Activated CD4-positive, CD25-positive, alpha-beta regulatory T cell treated with anti-CD3 and anti-CD28 coated beads, Interleukin-2, amount 50 U/mL, for 24 hours (primary cell): ENCODE data around the gene APLP1.
"Not testable (repeated sequence)": the region's sequence is repeated elsewhere in the genome, so short reads cannot be mapped to it uniquely, and the experiment has no call there.

Source experiments
- ATAC-seq, 2 donors: fragments of 150-1000 bp; cut with Tn5 transposase; one replicate each; pipeline ENCODE4 v1.10.0; 2021; ENCODE audit warnings: mild to moderate bottlenecking in 1 of 2, moderate library complexity in 1 of 2

Gene APLP1

DNA sequence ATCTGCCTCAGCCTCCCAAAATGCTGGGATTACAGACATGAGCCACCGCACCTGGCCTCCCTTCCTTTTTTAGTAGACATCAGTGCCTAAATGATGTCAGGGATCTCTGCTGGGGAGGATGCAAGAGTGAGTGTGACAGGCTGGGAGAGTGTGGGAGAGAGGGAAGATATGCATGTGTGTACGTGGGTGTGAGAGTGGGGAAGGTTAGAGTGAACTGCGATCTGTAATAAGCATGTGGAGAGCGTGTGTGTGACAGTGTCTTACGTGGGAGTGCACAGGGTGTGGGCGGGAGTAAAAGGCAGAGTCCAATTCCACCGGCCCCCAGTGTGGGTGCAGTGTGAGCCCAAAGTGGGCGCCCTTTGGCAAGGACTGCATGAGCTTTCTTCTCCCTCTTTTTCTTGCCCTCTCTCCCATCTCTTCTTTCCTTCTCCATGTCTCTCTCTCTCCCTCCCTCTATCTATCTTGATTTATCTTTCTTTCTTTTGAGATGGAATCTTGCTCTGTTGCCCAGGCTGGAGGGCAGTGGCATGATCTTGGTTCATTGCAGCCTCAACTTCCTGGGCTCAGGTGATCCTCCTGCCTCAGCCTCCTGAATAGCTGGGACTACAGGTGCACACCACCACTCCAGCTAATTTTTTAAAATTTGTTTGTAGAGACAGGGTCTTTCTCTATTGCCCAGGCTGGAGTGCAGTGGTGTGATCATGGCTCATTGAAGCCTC lies 15.2 kb upstream of the APLP1 start:
- ATAC-seq = no peak

DNA sequence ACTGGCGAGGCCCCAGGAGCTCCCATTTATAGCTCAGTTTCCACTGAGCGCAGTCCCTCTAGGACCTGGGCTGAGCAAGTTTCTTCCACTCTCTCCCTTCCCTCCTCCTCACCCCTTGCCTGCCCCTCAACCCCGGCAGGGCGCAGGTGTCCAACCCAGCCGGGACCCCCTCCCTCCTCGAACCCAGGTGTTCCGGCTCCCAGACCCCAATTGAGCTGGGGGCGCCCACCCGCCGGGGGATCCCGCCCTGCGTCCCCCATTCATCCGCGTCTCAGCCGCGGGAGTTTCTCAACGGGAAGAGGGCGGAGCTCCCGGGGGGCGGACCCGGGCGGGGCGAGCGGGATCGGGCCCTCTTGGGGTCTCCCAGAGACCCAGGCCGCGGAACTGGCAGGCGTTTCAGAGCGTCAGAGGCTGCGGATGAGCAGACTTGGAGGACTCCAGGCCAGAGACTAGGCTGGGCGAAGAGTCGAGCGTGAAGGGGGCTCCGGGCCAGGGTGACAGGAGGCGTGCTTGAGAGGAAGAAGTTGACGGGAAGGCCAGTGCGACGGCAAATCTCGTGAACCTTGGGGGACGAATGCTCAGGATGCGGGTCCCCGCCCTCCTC lies 11.7 kb upstream of the APLP1 start, which contains the start of gene KIRREL2:
Gene KIRREL2, plus strand, starts transcription at position 366 of the 604 bp plus-strand sequence. Its CDS starts 209 bp downstream, at position 575.
- ATAC-seq = peak; percentile 37 to 46

DNA sequence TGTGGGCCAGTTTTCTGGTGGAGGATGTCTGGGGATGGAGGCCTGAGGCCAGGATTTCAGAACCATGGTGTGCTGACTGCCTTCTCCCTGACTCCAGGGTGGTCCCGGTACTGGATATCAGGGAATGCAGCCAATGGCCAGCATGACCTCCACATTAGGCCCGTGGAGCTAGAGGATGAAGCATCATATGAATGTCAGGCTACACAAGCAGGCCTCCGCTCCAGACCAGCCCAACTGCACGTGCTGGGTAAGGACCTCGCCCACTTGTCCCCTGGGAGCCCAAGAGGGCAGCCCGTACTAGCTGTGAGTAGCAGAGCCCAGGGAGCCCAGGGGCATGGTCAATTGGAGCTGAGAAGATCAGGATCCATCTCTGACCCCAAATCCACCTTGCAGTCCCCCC lies 10.1 kb upstream of the APLP1 start:
- no peak for ATAC-seq

DNA sequence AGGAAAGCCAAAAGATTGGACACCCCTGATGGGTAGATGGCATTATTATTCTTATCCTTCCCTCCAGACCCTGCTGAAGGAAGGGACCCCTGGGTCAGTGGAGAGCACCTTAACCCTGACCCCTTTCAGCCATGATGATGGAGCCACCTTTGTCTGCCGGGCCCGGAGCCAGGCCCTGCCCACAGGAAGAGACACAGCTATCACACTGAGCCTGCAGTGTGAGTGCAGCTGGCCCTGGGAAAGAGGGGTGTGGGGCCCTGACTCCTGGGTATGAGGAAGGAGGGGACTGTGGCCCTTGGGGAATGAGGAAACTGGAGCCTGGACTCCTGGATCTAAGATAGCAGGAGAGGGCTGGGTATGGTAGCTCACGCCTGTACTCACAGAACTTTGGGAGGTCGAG lies 9.0 kb upstream of the APLP1 start:
- ATAC-seq = no peak

DNA sequence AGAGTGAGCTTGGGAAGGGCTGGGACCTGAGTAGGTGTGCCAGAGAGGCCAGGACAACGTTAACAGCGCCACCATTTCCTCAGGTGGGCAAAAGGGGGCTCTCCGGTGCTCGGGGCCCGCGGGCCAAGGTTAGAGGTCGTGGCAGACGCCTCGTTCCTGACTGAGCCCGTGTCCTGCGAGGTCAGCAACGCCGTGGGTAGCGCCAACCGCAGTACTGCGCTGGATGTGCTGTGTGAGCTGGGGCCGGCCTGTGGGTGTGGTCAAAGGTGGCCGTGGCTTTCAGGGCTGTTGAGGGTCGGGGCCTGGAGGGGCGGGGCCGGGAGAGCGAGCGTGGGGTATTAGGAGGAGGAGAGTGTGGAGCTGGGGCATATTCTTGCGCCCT lies 7.9 kb upstream of the APLP1 start:
- no peak for ATAC-seq

DNA sequence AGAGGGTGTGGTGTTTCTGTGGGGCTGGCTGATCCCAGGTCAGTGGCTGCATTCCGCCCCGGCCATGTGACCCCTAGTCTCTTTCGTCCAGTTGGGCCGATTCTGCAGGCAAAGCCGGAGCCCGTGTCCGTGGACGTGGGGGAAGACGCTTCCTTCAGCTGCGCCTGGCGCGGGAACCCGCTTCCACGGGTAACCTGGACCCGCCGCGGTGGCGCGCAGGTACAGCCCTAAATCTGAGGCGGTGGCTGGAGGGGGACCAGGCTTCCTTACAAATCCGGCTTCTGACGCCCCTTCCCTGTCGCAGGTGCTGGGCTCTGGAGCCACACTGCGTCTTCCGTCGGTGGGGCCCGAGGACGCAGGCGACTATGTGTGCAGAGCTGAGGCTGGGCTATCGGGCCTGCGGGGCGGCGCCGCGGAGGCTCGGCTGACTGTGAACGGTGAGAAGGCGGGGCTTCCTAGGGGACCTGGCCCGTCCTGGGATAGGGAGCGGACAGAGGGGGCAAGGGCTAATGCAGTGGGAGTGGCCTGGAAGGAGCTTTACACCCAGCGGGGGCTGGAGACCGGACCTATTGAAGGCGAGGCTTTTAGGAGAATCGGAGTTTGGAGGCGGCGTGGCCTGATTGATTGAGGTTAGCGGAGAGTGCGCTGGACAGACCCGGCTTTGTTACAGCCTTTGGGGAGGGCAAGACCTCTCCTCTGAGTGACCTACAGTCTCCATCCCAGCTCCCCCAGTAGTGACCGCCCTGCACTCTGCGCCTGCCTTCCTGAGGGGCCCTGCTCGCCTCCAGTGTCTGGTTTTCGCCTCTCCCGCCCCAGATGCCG lies 7.3 kb upstream of the APLP1 start:
- ATAC-seq = peak in 1 of 2 donors; percentile 36

DNA sequence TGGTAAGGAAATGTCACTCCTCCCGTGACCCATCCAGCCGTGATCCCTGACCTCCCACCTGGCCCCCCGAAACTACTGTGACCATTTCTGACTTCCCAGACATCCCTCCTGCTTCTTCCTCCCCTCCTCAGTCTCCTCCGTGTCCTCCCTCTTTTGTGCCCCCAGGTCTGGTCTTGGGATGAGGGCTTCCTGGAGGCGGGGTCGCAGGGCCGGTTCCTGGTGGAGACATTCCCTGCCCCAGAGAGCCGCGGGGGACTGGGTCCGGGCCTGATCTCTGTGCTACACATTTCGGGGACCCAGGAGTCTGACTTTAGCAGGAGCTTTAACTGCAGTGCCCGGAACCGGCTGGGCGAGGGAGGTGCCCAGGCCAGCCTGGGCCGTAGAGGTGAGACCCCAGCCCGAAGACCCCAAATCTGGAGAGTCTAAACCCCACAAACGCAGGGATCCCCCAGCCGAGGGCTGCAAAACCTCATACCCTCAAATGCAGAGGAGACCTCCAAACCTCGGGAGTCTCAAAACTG lies 6.7 kb upstream of the APLP1 start:
- no peak for ATAC-seq

DNA sequence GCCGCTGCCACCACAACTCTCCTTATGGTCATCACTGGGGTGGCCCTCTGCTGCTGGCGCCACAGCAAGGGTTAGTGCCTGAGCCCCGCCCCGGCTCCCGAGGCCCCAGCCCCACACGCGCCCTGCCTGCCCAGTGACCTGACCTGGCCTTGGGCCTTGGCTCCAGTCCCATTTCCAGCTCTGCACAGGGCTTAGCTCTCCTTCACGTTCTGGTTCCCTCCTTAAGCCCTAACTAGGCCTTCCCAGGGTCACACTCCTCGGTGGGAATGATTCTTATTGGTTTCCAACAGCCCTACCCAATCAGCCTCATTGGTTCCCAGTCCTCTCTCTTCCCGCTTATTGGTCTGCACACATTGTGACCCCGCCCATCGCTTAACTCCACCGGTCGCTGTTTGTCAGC lies 5.8 kb upstream of the APLP1 start:
- ATAC-seq = no peak

DNA sequence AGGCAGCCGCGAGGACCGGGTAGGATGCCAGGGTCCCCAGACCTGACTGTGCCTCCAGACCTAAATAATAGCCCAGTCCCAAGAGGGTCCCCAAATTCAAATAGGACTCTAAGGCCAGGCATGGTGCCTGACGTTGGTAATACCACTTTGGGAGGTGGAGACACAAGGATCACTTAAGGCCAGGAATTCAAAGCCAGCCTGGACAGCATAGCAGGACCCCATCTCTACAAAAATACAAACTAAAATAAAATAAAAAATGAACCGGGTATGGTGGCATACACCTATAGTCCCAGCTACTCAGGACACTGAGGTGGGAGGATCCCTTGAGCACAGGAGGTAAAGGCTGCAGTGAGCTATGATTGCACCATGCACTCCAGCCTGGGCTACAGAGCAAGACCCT lies 5.4 kb upstream of the APLP1 start:
- ATAC-seq = no peak

DNA sequence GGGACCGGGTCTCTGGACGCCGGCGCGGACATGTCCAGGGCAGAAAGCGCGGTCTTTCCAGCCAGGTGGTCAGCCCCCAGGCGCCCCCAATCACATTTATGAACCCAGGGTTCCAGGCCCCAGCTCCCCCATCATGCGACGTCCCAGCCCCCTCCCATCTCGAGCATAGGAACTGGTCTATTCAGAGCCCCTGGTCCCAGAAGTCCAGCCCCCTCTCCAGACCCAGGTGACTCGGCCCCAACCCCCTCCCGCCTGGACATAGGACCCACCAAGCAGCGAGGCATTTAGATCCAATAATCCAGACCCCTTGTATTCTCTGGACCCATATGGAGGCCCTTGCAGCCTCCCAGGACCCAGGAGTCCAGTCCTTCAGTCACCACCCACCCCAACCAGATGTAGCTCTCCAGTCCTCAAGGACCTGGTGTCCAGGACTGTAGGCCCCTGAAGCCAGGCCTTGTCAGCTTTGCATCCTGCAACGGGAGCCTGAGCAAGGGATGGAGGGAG lies 501 bp downstream of the APLP1 start:
- ATAC-seq = no peak

DNA sequence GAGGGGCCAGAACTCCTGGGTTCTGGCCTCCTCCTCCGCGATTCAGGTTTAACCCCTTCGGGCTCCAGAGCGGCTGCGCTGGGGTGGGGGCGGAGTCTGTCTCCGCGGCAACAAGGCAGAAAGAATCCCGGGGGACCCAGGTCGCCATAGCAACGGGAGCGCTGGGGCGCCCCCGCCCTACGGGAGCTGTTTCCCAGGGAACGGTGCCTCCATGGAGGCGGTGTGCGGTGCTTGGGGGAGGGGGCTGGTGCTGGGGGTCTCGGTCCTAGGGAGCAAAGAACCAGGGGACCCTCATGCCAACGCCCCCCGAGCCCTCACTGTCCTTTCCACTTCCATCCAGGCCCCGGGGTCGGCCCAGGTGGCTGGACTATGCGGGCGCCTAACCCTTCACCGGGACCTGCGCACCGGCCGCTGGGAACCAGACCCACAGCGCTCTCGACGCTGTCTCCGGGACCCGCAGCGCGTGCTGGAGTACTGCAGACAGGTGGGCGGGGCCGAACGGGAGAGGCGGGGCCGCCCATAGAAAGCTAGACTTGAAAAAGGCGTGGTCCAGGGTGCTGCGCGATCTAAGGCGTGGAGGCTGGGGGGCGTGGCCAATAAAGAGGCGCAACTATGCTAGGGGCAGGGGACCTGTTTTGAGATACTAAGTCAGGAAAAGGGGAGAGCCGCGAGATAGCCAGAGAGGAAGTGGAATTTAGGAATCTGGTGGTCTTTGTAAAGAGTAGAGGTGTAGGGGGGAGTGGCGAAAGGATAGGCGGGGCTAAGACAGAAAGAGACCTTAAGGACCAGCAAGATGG lies 1.2 kb downstream of the APLP1 start:
- ATAC-seq = peak; percentile 82 to 86

DNA sequence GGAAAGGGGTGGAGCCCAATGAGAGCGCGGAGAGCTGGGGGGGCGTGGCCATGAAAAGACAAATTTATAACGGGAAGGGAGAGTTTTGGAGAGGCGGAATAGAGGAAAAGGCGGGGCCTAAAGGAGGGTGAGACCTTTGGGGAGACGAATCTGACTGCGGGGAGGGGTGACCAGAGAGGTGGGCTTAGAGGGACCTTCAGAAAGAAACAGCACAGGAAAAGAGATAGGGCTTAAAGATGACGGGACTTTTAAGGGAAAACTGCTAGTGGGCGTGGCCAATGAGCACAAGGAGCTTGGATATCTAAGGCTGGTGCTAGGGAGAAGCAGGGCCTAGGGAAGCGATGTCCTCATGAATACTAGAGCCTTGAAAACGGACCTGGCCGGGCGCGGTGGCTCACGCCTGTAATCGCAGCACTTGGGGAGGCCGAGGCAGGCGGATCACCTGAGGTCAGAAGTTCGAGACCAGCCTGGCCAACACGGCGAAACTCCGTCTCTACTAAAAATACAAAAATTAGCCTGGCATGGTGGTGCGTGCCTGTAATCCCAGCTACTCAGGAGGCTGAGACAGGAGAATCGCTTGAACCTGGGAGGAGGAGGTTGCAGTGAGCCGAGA lies 1.9 kb downstream of the APLP1 start:
- not testable (repeated sequence) for ATAC-seq

DNA sequence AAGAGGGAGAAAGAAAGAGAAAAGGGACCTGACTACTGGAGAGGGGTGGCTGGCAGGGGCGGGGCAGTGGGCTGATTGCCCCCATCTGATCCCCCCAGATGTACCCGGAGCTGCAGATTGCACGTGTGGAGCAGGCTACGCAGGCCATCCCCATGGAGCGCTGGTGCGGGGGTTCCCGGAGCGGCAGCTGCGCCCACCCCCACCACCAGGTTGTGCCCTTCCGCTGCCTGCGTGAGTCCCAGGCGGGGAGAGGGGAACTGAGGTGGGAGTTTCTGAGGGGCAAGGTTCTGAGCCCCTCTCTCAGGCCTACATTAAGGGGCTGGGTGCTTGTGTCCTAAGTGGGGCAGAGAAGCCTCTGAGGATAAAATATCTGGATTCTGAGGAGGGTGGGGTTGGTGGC lies 2.4 kb downstream of the APLP1 start:
- ATAC-seq = no peak

DNA sequence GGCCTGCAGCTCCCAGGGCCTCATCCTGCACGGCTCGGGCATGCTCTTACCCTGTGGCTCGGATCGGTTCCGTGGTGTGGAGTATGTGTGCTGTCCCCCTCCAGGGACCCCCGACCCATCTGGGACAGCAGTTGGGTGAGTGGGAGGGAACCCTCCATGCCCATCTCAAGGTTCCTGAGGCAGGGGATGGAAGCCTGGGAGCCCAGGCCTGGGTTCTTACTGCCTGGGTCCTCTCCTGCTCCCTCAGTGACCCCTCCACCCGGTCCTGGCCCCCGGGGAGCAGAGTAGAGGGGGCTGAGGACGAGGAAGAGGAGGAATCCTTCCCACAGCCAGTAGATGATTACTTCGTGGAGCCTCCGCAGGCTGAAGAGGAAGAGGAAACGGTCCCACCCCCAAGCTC lies 3.2 kb downstream of the APLP1 start:
- ATAC-seq = no peak

DNA sequence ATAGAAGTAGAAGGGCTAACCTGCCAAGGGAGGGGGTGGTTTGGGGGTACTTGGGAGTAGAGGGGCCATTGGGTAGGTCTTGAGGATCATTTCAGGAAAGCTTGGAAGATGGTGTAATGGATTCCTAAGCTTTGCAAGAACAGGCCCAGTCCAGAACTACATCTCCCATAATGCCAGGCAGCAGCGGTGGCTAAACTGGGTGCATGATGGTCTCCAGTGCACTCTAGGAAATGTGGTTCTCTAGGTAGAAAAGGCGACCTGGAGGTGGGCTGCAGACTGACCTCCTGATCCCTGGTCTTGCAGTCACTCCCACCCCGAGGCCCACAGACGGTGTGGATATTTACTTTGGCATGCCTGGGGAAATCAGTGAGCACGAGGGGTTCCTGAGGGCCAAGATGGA lies 3.8 kb downstream of the APLP1 start:
- ATAC-seq = no peak

DNA sequence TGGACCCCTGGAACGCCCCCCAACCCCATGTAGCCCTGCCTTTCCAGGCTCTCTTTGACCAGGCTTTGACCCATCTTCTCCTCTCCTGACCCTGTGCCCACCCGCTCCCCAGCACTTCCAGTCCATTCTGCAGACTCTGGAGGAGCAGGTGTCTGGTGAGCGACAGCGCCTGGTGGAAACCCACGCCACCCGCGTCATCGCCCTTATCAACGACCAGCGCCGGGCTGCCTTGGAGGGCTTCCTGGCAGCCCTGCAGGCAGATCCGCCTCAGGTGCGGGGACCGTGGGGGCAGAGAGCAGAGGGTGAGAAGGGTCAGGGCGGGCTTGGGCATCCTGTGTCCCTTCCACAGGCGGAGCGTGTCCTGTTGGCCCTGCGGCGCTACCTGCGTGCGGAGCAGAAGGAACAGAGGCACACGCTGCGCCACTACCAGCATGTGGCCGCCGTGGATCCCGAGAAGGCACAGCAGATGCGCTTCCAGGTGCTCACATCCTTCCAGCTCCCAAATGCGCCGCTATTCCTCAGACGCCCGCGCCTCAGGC lies 6.1 kb downstream of the APLP1 start:
- ATAC-seq = no peak

DNA sequence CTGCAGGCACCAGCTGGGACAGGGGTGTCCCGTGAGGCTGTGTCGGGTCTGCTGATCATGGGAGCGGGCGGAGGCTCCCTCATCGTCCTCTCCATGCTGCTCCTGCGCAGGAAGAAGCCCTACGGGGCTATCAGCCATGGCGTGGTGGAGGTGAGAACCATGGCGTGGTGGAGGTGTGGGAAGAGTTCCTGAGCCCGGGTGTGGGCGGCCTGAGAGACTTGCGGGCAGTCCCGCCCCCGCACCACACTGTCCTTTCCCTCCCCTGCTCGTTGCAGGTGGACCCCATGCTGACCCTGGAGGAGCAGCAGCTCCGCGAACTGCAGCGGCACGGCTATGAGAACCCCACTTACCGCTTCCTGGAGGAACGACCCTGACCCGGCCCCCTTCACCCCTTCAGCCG lies 10.7 kb downstream of the APLP1 start:
- ATAC-seq = no peak

DNA sequence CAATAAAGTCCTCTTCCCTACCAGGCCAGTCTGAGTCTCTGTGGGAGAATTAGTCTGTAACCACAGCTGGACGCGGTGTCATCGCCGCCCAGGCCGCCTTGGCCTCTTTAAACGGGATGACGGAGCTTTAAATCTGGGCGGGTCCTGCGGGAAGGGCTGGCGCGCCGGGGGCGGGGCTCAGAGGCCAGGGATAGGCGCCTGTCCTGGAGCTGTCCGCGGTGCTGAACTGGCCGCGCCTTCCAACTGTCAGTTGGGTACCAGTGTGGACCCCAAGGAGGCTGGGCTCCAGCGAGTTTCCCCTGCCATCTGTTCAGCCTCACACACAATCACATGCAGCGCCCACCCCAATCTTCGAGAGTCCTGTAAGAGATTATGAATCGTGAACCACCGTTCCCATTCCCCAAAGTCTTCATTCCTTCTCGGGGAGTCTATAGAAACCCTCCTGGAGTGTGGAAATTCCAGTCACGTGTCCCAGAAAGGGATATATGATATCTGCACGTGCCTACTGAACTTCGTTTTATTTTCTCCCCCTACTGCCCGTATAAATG lies 11.5 kb downstream of the APLP1 start:
- peak; percentile 73 to 79 for ATAC-seq

DNA sequence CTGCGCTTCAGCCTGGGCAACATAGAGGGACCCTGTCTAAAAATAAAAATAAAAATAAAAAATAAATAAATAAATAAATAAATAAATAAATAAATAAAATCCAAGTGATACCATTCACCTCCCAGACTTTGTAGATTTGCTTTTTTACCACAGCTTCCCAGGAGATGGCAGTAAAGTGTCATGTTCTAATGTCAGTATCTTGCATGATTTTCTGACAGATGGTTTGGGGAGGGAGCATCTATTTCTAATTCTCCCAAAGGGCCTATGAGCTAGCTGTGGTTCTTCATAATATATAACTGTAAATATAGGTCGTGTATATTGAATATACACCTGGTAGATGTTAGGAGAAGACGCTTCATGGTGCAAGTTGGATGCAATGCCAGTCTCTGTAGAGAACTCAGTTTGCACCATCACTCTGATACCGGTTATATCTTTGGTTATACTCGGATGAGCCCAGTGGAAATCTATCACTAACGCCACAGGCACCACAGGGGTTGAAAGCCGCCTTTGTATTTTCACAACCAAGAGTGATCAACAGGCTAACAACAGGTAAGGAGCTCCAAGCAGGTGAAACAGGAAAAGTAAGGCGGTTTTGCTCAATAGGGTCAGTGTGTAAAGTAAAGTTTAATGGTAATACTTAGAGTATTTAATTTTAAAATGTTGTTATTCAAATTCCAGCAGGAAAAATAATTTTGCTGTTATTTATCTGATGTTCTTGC lies 13.9 kb downstream of the APLP1 start:
- peak; percentile 38 to 54 for ATAC-seq

DNA sequence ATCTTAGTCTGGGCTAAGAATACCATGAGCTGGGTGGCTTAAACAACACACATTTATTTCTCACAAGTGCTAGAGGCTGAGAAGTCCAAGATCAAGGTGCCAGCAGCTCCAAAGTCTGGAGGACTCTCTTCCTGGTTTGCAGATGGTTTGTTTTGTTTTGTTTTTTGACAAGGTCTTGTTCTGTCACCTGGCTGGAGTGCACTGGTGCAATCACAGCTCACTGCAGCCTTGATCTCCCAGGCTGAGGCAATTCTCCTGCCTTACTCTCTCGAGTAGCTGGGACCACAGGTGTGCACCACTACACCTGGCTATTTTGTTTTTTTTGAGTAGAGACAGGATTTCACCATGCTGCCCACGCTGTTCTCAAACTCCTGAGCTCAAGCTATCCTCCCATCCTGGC lies 15.5 kb downstream of the APLP1 start:
- ATAC-seq = no peak
